ENCODE measurements around the gene HLX.

GRCh38 chr1:220929304-220929703 lies 50.1 kb downstream of the HLX start:
- TF ChIP-seq CTCF (IDR thresholded peaks at IDR 0.05; ENCODE audit: insufficient read depth, low read length, poor library complexity, severe bottlenecking) (no peak), EZH2phosphoT487 (conservative IDR thresholded peaks at IDR 0.05; ENCODE audit: low read length) (no peak)

Measured in SU-DHL-6 (cell line).